Stomach smooth muscle (tissue), 2 donors: ENCODE data around the gene NUDT9.
"Not testable (repeated sequence)": the region's sequence is repeated elsewhere in the genome, so short reads cannot be mapped to it uniquely, and the experiment has no call there.

Source experiments
- H3K27ac ChIP-seq: one replicate; pipeline ENCODE4 v1.7.0; 2013; ENCODE audit warnings: mild to moderate bottlenecking, low read length, inconsistent platforms
- H3K27me3 ChIP-seq, 2 donors: one replicate each; pipeline ENCODE4 v1.7.0; 2013; ENCODE audit warnings: low read length in 2 of 2; ENCODE audit not compliant: insufficient read depth in 2 of 2, control insufficient read depth in 1 of 2
- H3K36me3 ChIP-seq, 2 donors: one replicate each; pipeline ENCODE4 v1.7.0; 2013; ENCODE audit warnings: low read length in 2 of 2; ENCODE audit not compliant: control insufficient read depth in 2 of 2, insufficient read depth in 2 of 2
- H3K4me1 ChIP-seq: one replicate; pipeline ENCODE4 v1.7.0; 2013; ENCODE audit warnings: low read length; ENCODE audit not compliant: control insufficient read depth, insufficient read depth
- H3K4me3 ChIP-seq, 2 donors: one replicate each; pipeline ENCODE4 v1.7.0; 2013; ENCODE audit warnings: low read length in 2 of 2
- H3K9ac ChIP-seq, 2 donors: one replicate each; pipeline ENCODE4 v1.7.0; 2013; ENCODE audit warnings: low read length in 2 of 2, mild to moderate bottlenecking in 1 of 2
- H3K9me3 ChIP-seq, 2 donors: one replicate each; pipeline ENCODE4 v1.7.0; 2013; ENCODE audit warnings: low read length in 2 of 2; ENCODE audit not compliant: control insufficient read depth in 2 of 2
- donor health status: healthy.
- donor health status: Pancreatic carcinoma.

The NUDT9 gene, protein sequence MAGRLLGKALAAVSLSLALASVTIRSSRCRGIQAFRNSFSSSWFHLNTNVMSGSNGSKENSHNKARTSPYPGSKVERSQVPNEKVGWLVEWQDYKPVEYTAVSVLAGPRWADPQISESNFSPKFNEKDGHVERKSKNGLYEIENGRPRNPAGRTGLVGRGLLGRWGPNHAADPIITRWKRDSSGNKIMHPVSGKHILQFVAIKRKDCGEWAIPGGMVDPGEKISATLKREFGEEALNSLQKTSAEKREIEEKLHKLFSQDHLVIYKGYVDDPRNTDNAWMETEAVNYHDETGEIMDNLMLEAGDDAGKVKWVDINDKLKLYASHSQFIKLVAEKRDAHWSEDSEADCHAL

DNA sequence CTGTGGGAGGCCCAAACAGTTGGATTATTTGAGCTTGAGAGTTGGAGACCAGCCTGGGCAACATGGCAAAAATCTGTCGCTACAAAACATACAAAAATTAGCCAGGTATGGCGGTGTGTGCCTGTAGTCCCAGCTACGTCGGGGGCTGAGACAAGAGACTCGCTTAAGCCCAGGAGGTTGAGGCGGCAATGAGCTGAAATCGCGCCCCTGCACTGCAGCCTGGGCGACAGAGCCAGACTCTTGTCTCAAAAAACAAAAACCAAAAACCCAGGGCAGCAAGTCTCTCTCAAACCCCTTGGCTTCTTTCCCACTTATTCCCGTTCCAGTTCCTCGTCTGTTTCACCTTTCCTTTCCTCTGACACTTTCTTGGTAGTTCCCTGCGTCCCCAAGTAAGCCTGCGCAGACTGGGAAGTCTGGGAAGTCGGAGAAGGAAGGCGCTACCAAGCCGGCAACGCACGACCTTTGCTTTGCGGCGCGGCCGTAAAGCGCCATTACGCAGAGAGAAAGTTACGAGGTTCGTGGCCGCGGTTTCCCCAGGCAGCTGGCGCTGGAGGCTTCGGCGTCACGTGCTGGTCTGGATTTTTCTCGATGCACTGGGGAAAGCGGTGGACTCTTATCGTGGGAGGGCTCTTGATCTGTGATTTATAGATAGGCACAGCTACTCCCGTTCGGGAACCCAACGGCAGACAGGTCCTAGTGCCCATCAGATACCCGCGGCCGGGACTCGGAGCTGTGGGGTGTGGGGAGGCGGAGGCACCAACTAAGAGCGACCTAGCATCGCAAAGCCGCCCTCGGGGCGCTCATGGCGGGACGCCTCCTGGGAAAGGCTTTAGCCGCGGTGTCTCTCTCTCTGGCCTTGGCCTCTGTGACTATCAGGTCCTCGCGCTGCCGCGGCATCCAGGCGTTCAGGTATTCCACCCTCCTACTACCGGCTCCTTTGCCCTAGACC is at the start of gene NUDT9:
Gene NUDT9, plus strand, starts transcription at position 470 of the 949 bp plus-strand sequence. Its CDS starts 333 bp downstream, at position 803.
- H3K27me3 ChIP-seq, result no peaks in the 10 kb centered on the region
- H3K4me1 ChIP-seq, result peaks cover 7% of the 10 kb centered on the region
- H3K4me3 ChIP-seq, result peak within 1 kb of the TSS; percentile 95 to 98

GRCh38 chr4:87375719-87376291 is 46.6 kb upstream of the NUDT9 start:
- Histone ChIP-seq H3K27me3 (no peaks in the 10 kb centered on the region), H3K27ac (no peak overlapping the region), H3K4me1 (peaks cover 3% of the 10 kb centered on the region), H3K4me3 (no peak overlapping the region), H3K9me3 (no peaks in the 10 kb centered on the region), H3K36me3 (peaks cover 15 to 27% of the 10 kb centered on the region in 2 donors), H3K9ac (no peak overlapping the region)

More for the DNA sequence above, at the start of gene NUDT9:
- H3K9ac ChIP-seq, result peak within 1 kb of the TSS; percentile 96 to 98
- no peaks in the 10 kb centered on the region for H3K9me3 ChIP-seq
- peak within 1 kb of the TSS; percentile 88 for H3K27ac ChIP-seq
- H3K36me3 ChIP-seq, result no peaks in the 10 kb centered on the region

- Histone ChIP-seq H3K4me1 (peaks cover 3% of the 10 kb centered on the region), H3K27ac (no peak overlapping the region), H3K9me3 (no peaks in the 10 kb centered on the region), H3K36me3 (peaks cover 5 to 16% of the 10 kb centered on the region in 2 donors), H3K27me3 (no peaks in the 10 kb centered on the region), H3K4me3 (no peak overlapping the region), H3K9ac (no peak overlapping the region)
These were observed 44.6 kb upstream of the NUDT9 start for GRCh38 chr4:87377816-87378215.

- Histone ChIP-seq H3K27ac (no peak overlapping the region), H3K9ac (no peak overlapping the region), H3K4me3 (no peak overlapping the region), H3K36me3 (peaks cover 0 to 4% of the 10 kb centered on the region in 2 donors), H3K4me1 (no peaks in the 10 kb centered on the region), H3K27me3 (no peaks in the 10 kb centered on the region), H3K9me3 (no peaks in the 10 kb centered on the region)
These were observed 40.3 kb upstream of the NUDT9 start for GRCh38 chr4:87382116-87382515.

DNA sequence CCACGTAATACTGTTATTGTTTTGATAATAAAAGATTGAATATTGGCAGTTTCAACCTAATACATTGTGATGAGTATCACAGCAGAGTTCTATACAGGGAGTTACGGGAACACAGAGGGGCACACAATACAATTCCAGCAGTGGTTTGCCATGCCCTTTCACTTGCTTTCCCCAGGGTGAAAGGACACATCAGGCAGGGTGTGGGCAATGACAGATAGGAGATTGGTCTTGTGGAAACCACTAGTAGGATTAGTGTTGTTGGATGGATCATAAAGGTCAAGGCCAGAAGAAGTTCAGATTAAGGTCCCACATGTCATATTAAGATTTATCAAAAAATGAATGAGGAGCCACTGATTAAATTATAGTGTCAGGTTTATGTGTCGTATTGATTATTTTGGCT is 39.4 kb upstream of the NUDT9 start:
- H3K27ac ChIP-seq, result no peak overlapping the region
- no peaks in the 10 kb centered on the region for H3K4me1 ChIP-seq
- H3K9me3 ChIP-seq, result no peaks in the 10 kb centered on the region
- peaks cover 0 to under 1% of the 10 kb centered on the region in 2 donors for H3K36me3 ChIP-seq
- no peaks in the 10 kb centered on the region for H3K27me3 ChIP-seq
- H3K4me3 ChIP-seq, result no peak overlapping the region
- H3K9ac ChIP-seq, result no peak overlapping the region

DNA sequence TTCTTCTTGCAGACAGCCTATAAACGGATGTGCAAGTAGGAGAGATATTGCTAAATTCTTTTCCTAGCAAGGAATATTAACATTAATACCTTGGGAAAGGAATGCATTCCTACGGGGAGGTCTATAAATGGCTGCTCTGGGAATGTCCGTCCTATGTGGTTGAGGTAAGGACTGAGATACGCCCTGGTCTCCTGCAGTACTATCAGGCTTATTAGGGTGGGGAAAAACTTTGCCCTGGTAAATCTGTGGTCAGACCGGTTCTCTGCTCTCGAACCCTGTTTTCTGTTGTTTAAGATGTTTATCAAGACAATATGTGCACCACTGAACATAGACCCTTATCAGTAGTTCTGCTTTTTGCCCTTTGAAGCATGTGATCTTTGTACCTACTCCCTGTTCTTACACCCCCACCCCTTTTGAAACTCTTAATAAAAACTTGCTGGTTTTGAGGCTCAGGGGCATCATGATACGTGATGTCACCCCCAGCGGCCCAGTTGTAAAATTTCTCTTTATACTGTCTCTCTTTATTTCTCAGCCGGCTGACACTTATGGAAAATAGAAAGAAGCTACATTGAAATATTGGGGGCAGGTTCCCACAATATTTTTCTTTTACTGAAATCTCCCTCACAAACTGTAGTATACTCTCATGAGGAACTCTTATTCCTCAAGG is 37.8 kb upstream of the NUDT9 start:
- H3K9me3 ChIP-seq, H3K36me3 ChIP-seq, H3K4me3 ChIP-seq, H3K27ac ChIP-seq, H3K9ac ChIP-seq, H3K27me3 ChIP-seq, H3K4me1 ChIP-seq: not testable (repeated sequence)

DNA sequence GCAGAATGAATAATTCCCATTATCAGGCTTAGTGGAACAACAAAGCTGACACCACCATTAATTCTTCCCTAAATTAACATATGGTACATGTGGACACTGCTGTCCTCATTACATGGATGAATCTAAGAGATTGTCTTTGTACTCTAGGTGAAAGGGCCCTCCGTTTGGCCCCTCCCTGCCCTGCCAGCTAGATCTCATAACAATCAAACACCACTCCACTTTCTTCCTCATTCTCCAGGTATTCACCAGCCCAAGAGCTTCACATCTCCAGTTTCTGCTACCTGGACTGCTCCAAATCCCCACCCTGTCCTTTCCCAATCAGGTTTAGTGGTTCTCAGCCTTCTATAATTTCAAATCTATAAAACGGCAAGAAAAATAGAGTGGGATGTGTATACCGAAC is 35.1 kb upstream of the NUDT9 start:
- Histone ChIP-seq H3K36me3 (no peaks in the 10 kb centered on the region), H3K27ac (no peak overlapping the region), H3K9ac (no peak overlapping the region), H3K27me3 (no peaks in the 10 kb centered on the region), H3K4me1 (no peaks in the 10 kb centered on the region), H3K4me3 (no peak overlapping the region), H3K9me3 (peaks cover 3% of the 10 kb centered on the region in 2 donors)

DNA sequence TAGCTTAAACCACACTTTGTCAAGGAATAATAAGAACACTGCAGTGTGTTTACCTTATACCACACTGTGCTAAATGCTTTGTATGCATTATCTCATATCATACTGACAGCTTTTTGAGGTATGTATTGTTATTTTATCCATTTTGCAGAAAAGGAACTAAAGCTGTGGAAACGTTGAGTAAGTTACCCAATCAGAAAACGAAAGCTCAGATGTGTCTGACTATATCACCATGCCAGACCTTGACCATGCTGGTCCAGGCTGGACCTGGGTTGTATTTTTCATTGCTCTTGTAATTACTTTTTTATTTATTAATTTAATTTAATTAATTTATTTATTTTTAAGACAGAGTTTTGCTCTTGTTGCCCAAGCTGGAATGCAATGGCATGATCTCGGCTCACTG is 33.5 kb upstream of the NUDT9 start:
- no peak overlapping the region for H3K27ac ChIP-seq
- H3K9me3 ChIP-seq, result peaks cover 3% of the 10 kb centered on the region in 2 donors
- no peak overlapping the region for H3K9ac ChIP-seq
- no peaks in the 10 kb centered on the region for H3K4me1 ChIP-seq
- H3K27me3 ChIP-seq, result no peaks in the 10 kb centered on the region
- no peaks in the 10 kb centered on the region for H3K36me3 ChIP-seq
- peak overlapping the region in 1 of 2 donors; percentile 38 for H3K4me3 ChIP-seq

DNA sequence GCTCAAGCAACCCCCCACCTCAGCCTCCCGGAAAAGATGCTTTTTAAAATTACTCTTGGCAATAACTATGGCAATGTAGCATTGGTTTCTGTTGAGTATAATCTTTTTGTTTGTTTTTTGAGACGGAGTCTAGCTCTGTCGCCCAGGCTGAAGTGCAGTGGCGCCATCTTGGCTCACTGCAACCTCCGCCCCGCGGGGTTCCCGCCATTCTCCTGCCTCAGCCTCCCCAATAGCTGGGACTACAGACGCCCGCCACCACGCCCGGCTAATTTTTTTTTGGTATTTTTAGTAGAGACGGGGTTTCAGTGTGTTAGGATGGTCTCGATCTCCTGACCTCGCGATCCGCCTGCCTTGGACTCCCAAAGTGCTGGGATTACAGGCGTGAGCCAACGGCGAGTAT is 32.3 kb upstream of the NUDT9 start:
- not testable (repeated sequence) for H3K27ac ChIP-seq, H3K36me3 ChIP-seq, H3K27me3 ChIP-seq, H3K4me1 ChIP-seq, H3K9me3 ChIP-seq
- H3K4me3 ChIP-seq, result peak overlapping the region; percentile 91 to 92
- H3K9ac ChIP-seq, result peak overlapping the region; percentile 95

GRCh38 chr4:87390551-87390890 is 31.9 kb upstream of the NUDT9 start:
- Histone ChIP-seq H3K9ac (peak overlapping the region; percentile 95), H3K9me3 (peaks cover 3% of the 10 kb centered on the region in 2 donors), H3K4me3 (peak overlapping the region; percentile 91 to 92), H3K4me1 (no peaks in the 10 kb centered on the region), H3K36me3 (no peaks in the 10 kb centered on the region), H3K27ac (peak overlapping the region; percentile 94), H3K27me3 (no peaks in the 10 kb centered on the region)
